ENCODE results near the gene STUM.

DNA sequence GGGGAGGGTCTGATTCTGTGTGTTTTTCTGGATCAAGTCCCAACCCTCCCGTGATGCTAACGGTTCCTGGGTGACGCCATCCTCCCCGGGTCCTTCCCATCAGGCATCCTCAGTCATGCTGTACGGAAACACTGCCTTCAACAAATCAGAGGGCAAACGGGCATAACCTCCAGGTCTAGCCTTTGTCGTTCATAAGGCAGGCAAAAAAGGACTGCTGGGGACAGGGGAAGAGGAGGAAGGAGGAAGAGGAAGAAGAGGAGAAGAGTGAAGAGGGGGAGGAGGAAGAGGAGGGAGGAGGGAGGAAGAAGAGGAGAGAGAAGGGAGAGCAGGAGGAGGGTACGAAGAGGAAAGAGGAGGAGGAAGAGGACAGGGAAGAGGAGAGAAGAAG lies 106.1 kb downstream of the STUM start:
- TF ChIP-seq EZH2 (IDR thresholded peaks at IDR 0.05; ENCODE audit: low read length, missing control alignments) = no peak
- TF ChIP-seq, protein P1, sequence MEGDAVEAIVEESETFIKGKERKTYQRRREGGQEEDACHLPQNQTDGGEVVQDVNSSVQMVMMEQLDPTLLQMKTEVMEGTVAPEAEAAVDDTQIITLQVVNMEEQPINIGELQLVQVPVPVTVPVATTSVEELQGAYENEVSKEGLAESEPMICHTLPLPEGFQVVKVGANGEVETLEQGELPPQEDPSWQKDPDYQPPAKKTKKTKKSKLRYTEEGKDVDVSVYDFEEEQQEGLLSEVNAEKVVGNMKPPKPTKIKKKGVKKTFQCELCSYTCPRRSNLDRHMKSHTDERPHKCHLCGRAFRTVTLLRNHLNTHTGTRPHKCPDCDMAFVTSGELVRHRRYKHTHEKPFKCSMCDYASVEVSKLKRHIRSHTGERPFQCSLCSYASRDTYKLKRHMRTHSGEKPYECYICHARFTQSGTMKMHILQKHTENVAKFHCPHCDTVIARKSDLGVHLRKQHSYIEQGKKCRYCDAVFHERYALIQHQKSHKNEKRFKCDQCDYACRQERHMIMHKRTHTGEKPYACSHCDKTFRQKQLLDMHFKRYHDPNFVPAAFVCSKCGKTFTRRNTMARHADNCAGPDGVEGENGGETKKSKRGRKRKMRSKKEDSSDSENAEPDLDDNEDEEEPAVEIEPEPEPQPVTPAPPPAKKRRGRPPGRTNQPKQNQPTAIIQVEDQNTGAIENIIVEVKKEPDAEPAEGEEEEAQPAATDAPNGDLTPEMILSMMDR (conservative IDR thresholded peaks at IDR 0.05 in 1 of 2, IDR thresholded peaks at IDR 0.05 in 1 of 2; ENCODE audit: low read depth in 1 of 2, low read length in 2 of 2) = no peak

Measured in fibroblast of lung (primary cell).